Ascending aorta (tissue), 2 donors: ENCODE results near the gene OR10C1. TPM values are rescaled to one million over a fixed set of nuclear protein-coding genes. Genes with fewer than 3 reads are reported as not detected.
"Not testable (repeated sequence)": the region's sequence is repeated elsewhere in the genome, so short reads cannot be mapped to it uniquely, and the experiment has no call there.

Source experiments
- DNase-seq, 2 donors: peaks; one replicate each; pipeline ENCODE4 v3.0.0-alpha.2; 2019; ENCODE audit warnings: low spot score in 2 of 2
- H3K27ac ChIP-seq, 2 donors: fragments of 200-600 bp; sonication (generic); one replicate each; pipeline ENCODE4 v1.5.1; 2016 to 2017; ENCODE audit warnings: mild to moderate bottlenecking in 1 of 2
- H3K27me3 ChIP-seq: fragments of 200-600 bp; sonication (generic); one replicate; pipeline ENCODE4 v1.5.1; 2017
- H3K36me3 ChIP-seq, 2 donors: fragments of 200-600 bp; sonication (generic); one replicate each; pipeline ENCODE4 v1.5.1; 2016
- H3K4me1 ChIP-seq, 2 donors: fragments of 200-600 bp; sonication (generic); one replicate each; pipeline ENCODE4 v1.5.1; 2016 to 2017; ENCODE audit warnings: mild to moderate bottlenecking in 1 of 2
- H3K4me3 ChIP-seq, 2 donors: fragments of 200-600 bp; sonication (generic); one replicate each; pipeline ENCODE4 v1.5.1; 2016 to 2017; ENCODE audit warnings: mild to moderate bottlenecking in 1 of 2
- H3K9me3 ChIP-seq, 2 donors: fragments of 200-600 bp; sonication (generic); one replicate each; pipeline ENCODE4 v1.5.1; 2016
- intact Hi-C: fragments of 100-400 bp; cut with DNase I; formaldehyde crosslinking; loops from one replicate; pipeline ENCODE4 v1.15.1; 2023
- total RNA-seq: library from RNA; depleted of rRNA; stranded (reverse); fragments of >200 nt; gene quantifications from one replicate; pipeline ENCODE4 v1.1.0, GENCODE V29; 2016
- TF ChIP-seq, protein P1 (sequence below), 3 experiments: fragments of 200-600 bp in 2 of 3; fragments of 450-650 bp in 1 of 3; sonication (generic) in 2 of 3; IDR thresholded peaks; one replicate each; pipeline ENCODE4 v1.5.1; 2016 to 2019; ENCODE audit warnings: antibody characterized with exemption in 3 of 3, mild to moderate bottlenecking in 1 of 3, moderate library complexity in 1 of 3

The OR10C1 gene
- total RNA-seq, 1 donor from 2014 or later, result not detected

DNA sequence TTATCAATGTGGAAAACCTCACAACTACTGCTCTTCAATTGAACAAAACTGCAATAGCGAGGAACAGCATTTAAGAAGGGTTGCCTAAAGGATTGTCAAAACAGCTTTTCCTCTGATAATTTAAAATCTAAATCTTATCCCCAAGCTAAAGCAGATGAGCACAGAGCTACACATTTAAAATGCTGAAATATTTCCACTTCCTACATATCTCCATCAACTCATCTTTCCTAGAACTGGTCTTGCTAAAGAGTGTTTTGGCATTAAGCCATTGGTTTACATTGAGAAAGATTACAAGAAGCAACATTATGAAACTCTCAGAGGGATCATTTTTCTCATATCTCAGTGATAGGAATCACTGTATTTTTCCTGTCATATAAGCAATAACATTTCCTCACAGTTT, 3.6 kb downstream of the OR10C1 start:
- Histone ChIP-seq H3K27ac (no peak overlapping the region), H3K4me1 (no peaks in the 10 kb centered on the region), H3K9me3 (no peaks in the 10 kb centered on the region), H3K36me3 (no peaks in the 10 kb centered on the region), H3K4me3 (no peak overlapping the region), H3K27me3 (no peaks in the 10 kb centered on the region)
- TF ChIP-seq, protein P1, sequence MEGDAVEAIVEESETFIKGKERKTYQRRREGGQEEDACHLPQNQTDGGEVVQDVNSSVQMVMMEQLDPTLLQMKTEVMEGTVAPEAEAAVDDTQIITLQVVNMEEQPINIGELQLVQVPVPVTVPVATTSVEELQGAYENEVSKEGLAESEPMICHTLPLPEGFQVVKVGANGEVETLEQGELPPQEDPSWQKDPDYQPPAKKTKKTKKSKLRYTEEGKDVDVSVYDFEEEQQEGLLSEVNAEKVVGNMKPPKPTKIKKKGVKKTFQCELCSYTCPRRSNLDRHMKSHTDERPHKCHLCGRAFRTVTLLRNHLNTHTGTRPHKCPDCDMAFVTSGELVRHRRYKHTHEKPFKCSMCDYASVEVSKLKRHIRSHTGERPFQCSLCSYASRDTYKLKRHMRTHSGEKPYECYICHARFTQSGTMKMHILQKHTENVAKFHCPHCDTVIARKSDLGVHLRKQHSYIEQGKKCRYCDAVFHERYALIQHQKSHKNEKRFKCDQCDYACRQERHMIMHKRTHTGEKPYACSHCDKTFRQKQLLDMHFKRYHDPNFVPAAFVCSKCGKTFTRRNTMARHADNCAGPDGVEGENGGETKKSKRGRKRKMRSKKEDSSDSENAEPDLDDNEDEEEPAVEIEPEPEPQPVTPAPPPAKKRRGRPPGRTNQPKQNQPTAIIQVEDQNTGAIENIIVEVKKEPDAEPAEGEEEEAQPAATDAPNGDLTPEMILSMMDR (IDR thresholded peaks at IDR 0.05), result no peak
- intact Hi-C loops, result no loop called here
- no peak for DNase-seq

DNA sequence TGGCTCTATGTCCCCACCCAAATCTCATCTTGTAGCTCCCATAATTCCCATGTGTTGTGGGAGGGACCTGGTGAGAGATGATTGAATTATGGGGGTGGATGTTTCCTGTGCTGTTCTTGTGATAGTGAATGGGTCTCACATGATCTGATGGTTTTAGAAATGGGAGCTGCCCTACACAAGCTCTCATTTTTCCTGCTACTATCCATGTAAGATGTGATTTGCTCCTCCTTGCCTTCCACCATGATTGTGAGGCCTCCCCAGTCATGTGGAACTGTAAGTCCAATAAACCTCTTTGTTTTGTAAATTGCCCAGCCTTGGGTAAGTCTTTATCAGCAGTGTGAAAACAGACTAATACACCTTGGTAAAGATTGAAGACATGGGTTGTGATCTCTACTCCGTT, 4.9 kb downstream of the OR10C1 start:
- H3K9me3 ChIP-seq, H3K36me3 ChIP-seq, intact Hi-C loops, H3K27ac ChIP-seq, H3K4me3 ChIP-seq, DNase-seq, H3K27me3 ChIP-seq, H3K4me1 ChIP-seq: not testable (repeated sequence)

DNA sequence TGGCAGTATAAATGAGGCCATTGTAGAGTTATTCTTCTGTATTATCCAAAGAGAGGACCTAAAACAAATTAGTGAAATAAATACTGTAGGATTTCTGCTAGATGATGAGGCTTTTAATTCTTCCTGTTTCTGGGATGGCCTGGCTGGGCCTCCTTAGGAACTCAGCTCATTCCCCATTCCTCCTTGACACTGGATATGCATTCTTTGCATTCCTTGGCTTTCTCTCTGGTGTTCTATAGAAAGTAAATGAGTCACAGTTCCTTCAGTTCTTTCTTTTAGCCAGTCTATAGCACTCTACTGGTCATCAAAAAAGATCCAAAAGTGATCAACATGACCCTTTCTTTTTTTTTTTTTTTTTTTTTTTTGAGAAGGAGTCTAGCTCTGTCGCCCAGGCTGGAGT, 8.6 kb downstream of the OR10C1 start:
- Histone ChIP-seq H3K27me3 (no peaks in the 10 kb centered on the region), H3K27ac (no peak overlapping the region), H3K4me1 (no peaks in the 10 kb centered on the region), H3K4me3 (no peak overlapping the region), H3K36me3 (no peaks in the 10 kb centered on the region), H3K9me3 (no peaks in the 10 kb centered on the region)
- TF ChIP-seq, protein P1 (IDR thresholded peaks at IDR 0.05), result no peak
- DNase-seq, result no peak
- intact Hi-C loops, result no loop called here

DNA sequence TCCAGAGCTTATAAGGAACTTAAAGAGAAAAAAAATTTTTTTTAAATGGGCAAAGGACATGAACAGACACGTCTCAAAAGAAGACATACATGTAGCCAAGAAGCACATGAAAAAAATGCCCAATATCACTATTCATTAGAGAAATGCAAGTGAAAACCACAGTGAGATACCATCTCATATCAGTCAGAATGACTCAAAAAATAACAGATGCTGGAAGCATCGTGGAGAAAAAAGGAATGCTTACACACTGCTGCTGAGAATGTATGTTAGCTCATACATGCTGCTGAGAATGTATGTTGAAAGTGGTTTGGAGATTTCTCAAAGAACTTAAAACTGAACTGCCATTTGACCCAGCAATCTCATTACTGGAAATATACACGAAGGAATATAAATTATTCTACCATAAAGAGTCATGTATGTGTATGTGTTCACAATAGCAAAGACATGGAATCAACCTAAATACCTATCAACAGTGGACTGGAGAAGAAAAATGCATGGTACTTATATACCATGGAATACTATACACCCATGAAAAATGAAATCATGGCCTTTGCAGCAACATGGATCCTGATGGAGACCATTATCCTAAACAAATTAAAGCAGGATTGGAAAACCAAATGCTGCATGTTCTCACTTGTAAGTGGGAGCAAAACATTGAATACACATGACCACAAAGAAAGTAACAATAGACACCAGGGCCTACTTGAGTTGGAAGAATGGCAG, 12.5 kb downstream of the OR10C1 start:
- Histone ChIP-seq H3K36me3 (no peaks in the 10 kb centered on the region), H3K27me3 (no peaks in the 10 kb centered on the region), H3K27ac (no peak overlapping the region), H3K4me3 (no peak overlapping the region), H3K4me1 (no peaks in the 10 kb centered on the region), H3K9me3 (no peaks in the 10 kb centered on the region)
- DNase-seq, result no peak
- intact Hi-C loops, result no loop called here
- TF ChIP-seq, protein P1 (IDR thresholded peaks at IDR 0.05), result no peak

DNA sequence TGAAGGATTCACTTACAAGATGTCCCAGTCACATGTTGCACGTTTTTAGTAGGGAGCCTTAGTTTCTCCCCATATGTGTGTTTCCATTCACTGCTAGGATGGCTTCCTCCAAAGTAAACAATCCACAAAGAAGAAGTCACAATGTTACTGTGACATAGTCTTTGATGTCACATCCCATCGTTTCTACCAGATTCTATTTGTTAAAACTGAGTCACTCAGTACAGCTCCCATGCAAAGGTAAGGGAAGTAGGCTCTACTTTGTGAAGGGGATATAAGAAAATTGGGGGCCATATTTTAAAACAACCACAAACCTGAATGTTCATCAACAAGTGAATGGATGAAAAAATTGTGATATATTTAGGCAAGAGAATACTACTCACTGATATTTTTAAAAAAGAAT, 17.9 kb downstream of the OR10C1 start, which contains the start of the genes OR11A1 and OR2H1:
Gene OR11A1 (minus strand): TSS at position 101 of the 400 bp plus-strand sequence. CDS start 29,430 bp downstream, outside the sequence.
Gene OR2H1 (plus strand): TSS at position 185 of the 400 bp plus-strand sequence. CDS start 4,615 bp downstream, outside the sequence.
- TF ChIP-seq, protein P1 (IDR thresholded peaks at IDR 0.05), result no peak
- Histone ChIP-seq H3K4me1 (no peaks in the 10 kb centered on the region), H3K4me3 (no peak within 1 kb of the TSS), H3K27ac (no peak within 1 kb of the TSS), H3K9me3 (no peaks in the 10 kb centered on the region), H3K27me3 (no peaks in the 10 kb centered on the region), H3K36me3 (no peaks in the 10 kb centered on the region)
- intact Hi-C loops, result no loop called here
- DNase-seq, result no peak

DNA sequence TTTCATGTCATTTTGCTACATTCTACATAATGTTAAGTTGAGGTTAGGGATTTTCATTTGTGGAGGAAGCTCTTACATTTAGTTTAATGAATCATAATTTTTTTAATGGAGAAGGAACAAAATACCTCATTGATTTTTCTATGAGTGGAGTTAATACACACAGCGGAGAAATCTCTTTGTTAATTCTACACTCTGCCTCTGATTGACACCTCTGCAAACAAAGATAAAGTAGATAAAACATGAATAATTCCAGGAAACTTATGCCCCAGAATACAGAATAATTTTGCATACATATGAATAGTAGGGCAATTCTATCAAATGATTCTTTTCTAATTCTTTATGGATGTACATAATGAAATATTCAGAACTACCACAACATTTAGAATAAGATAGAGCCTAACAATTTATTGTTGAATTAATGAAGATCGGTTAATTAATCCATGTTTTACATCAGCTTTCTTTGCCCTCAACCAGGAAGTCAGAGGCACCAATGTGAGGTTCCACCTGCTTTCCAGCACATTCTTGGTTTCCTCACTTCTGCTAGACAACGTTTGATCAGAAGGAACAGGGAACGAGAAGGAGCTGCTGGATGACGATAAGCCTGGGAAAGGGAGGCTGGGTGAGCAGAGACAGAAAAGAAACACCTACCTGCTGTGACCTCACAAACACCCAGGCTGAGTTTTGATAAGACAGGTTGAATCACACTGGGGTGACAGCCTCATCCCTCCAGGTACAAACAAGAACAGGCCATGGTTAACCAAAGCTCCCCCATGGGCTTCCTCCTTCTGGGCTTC, 22.1 kb downstream of the OR10C1 start:
- no peaks in the 10 kb centered on the region for H3K9me3 ChIP-seq
- no peak for DNase-seq
- H3K4me3 ChIP-seq, result no peak overlapping the region
- no peaks in the 10 kb centered on the region for H3K36me3 ChIP-seq
- H3K27ac ChIP-seq, result no peak overlapping the region
- no peaks in the 10 kb centered on the region for H3K4me1 ChIP-seq
- intact Hi-C loops, result no loop called here
- TF ChIP-seq, protein P1 (IDR thresholded peaks at IDR 0.05), result no peak
- H3K27me3 ChIP-seq, result no peaks in the 10 kb centered on the region
